K562 (cell line): ENCODE data around the gene EIF3J. TPM values are rescaled to one million over a fixed set of nuclear protein-coding genes. Genes with fewer than 3 reads are reported as not detected.

Experiments used
- ATF7 ChIP-seq: fragments of 450-650 bp; IDR thresholded peaks from 2 replicates; pipeline ENCODE4 v1.7.1; 2014; ENCODE audit warnings: mild to moderate bottlenecking, moderate library complexity
- BRF1 ChIP-seq: IDR thresholded peaks from 3 replicates; pipeline ENCODE4 v1.6.1; 2011; ENCODE audit warnings: borderline replicate concordance, mild to moderate bottlenecking; ENCODE audit not compliant: insufficient read length; ENCODE audit errors: extremely low read depth
- CBFA2T3 ChIP-seq: fragments of 450-650 bp; IDR thresholded peaks from 2 replicates; pipeline ENCODE4 v1.6.1; 2017
- CBX1 ChIP-seq: sonication (generic); IDR thresholded peaks from 2 replicates; pipeline ENCODE4 v1.6.1; 2016; ENCODE audit warnings: antibody characterized with exemption, low read depth, mild to moderate bottlenecking
- CBX5 ChIP-seq: IDR thresholded peaks from 2 replicates; pipeline ENCODE4 v1.6.1; 2014; ENCODE audit warnings: low read depth, borderline replicate concordance
- FOXP1 ChIP-seq: sonication (generic); formaldehyde crosslinking; IDR thresholded peaks from 2 replicates; pipeline ENCODE4 v1.8.0; 2022; ENCODE audit warnings: mild to moderate bottlenecking, missing genetic modification reagents
- HDAC2 ChIP-seq: fragments of 450-650 bp; IDR thresholded peaks from 2 replicates; pipeline ENCODE4 v1.6.1; 2016; ENCODE audit warnings: mild to moderate bottlenecking
- HNRNPLL ChIP-seq: fragments of 200-400 bp; formaldehyde crosslinking; IDR thresholded peaks from 2 replicates; pipeline ENCODE4 v1.6.1; 2017; ENCODE audit warnings: low read length, low read depth, mild to moderate bottlenecking; ENCODE audit not compliant: poor library complexity, severe bottlenecking
- MCM5 ChIP-seq: fragments of 450-650 bp; IDR thresholded peaks from 2 replicates; pipeline ENCODE4 v1.6.1; 2016; ENCODE audit warnings: low read depth
- MEF2D ChIP-seq: conservative IDR thresholded peaks from 2 replicates; pipeline ENCODE4 v1.6.1; 2016; ENCODE audit warnings: low read depth, missing genetic modification characterization, missing compliant biosample characterization
- MLX ChIP-seq, 2 experiments: fragments of 450-650 bp in 1 of 2; sonication (generic) in 1 of 2; formaldehyde crosslinking; conservative IDR thresholded peaks; 2 replicates each; pipeline versions ENCODE4 v1.4.0 to v1.8.1; 2020 to 2022; ENCODE audit warnings: mild to moderate bottlenecking in 1 of 2, missing genetic modification reagents in 1 of 2
- PRPF4 ChIP-seq: fragments of 200-400 bp; formaldehyde crosslinking; IDR thresholded peaks from one replicate; pipeline ENCODE4 v1.6.1; 2017; ENCODE audit warnings: low read length, low read depth, mild to moderate bottlenecking; ENCODE audit not compliant: insufficient read depth, poor library complexity, severe bottlenecking
- RBFOX2 ChIP-seq: fragments of 200-400 bp; formaldehyde crosslinking; IDR thresholded peaks from 2 replicates; pipeline ENCODE4 v1.6.1; 2017; ENCODE audit warnings: low read depth, mild to moderate bottlenecking, low read length, moderate library complexity
- RBM34 ChIP-seq: fragments of 200-400 bp; formaldehyde crosslinking; IDR thresholded peaks from 2 replicates; pipeline ENCODE4 v1.6.1; 2018; ENCODE audit warnings: low read length, borderline replicate concordance; ENCODE audit not compliant: insufficient read depth
- SIN3A ChIP-seq, 2 experiments: fragments of 150-350 bp in 1 of 2; IDR thresholded peaks; 2 replicates each; pipeline ENCODE4 v1.6.1; 2011 to 2016; ENCODE audit warnings: borderline replicate concordance in 2 of 2, low read depth in 2 of 2, low read length in 2 of 2, mild to moderate bottlenecking in 2 of 2, moderate library complexity in 2 of 2; ENCODE audit not compliant: control insufficient read depth in 1 of 2
- SMARCA5 ChIP-seq: fragments of 450-650 bp; IDR thresholded peaks from 2 replicates; pipeline ENCODE4 v1.6.1; 2016
- TGIF2 ChIP-seq: sonication (generic); formaldehyde crosslinking; IDR thresholded peaks from 2 replicates; pipeline ENCODE4 v1.8.1; 2022; ENCODE audit warnings: mild to moderate bottlenecking, missing genetic modification reagents, moderate library complexity
- TRIM28 ChIP-seq: fragments of 450-650 bp; IDR thresholded peaks from 2 replicates; pipeline ENCODE4 v1.6.1; 2017
- ZHX1 ChIP-seq: fragments of 150-350 bp; conservative IDR thresholded peaks from 2 replicates; pipeline ENCODE4 v1.6.1; 2014; ENCODE audit warnings: low read length
- ZNF274 ChIP-seq: IDR thresholded peaks from 2 replicates; pipeline ENCODE4 v1.6.1; 2011; ENCODE audit warnings: low read depth, mild to moderate bottlenecking, low read length, moderate library complexity, borderline replicate concordance
- ZNF431 ChIP-seq: sonication (generic); formaldehyde crosslinking; IDR thresholded peaks from 2 replicates; pipeline ENCODE4 v1.8.0; 2022; ENCODE audit warnings: mild to moderate bottlenecking, missing genetic modification reagents
- ZNF583 ChIP-seq: fragments of 250-450 bp; sonication (Bioruptor Pico); IDR thresholded peaks from 2 replicates; pipeline ENCODE4 v1.4.0; 2020
- ZNF699 ChIP-seq: fragments of 250-450 bp; sonication (Bioruptor Pico); IDR thresholded peaks from 2 replicates; pipeline ENCODE4 v1.8.0; 2021; ENCODE audit warnings: mild to moderate bottlenecking, moderate library complexity; ENCODE audit not compliant: insufficient replicate concordance
- ZNF830 ChIP-seq: fragments of 250-450 bp; sonication (Bioruptor Pico); IDR thresholded peaks from 2 replicates; pipeline ENCODE4 v1.5.0; 2021; ENCODE audit warnings: mild to moderate bottlenecking
- polyA plus RNA-seq, 8 experiments: library from polyadenylated mRNA; depleted of rRNA in 4 of 8; stranded (reverse) in 5 of 8; unstranded in 3 of 8; fragments of >200 nt; fragmentation: Nextera tagmentation in 2 of 8; fragmentation: Illumina TruSeq in 1 of 8; extraction: Ambion mirVana in 2 of 8; extraction: Trizol in 1 of 8; gene quantifications; 2 replicates each; pipeline versions ENCODE4 v1.2.1 to v1.2.3, GENCODE V29; 2011 to 2014; ENCODE audit warnings: inconsistent platforms in 1 of 8, missing spikeins in 1 of 8
- total RNA-seq, 7 experiments: library from RNA; depleted of rRNA in 6 of 7; stranded (reverse); fragments of >200 nt in 6 of 7; fragmentation: Illumina TruSeq in 2 of 7; extraction: Trizol in 2 of 7; gene quantifications; 2 replicates each; pipeline versions ENCODE4 v1.2.1 to v1.2.3, GENCODE V29; 2011 to 2021; ENCODE audit warnings: low replicate concordance in 1 of 7
- TF ChIP-seq, protein P1 (sequence below): fragments of 250-450 bp; sonication (Bioruptor Pico); IDR thresholded peaks from 2 replicates; pipeline ENCODE4 v1.8.0; 2022; ENCODE audit warnings: inconsistent platforms

EIF3J gene
- total and polyA plus RNA-seq, 9 of the 15 experiments (the other 6 are each of a cell fraction or from before 2014, with no cell fraction given): 44.2 to 217 (median 151) TPM

DNA sequence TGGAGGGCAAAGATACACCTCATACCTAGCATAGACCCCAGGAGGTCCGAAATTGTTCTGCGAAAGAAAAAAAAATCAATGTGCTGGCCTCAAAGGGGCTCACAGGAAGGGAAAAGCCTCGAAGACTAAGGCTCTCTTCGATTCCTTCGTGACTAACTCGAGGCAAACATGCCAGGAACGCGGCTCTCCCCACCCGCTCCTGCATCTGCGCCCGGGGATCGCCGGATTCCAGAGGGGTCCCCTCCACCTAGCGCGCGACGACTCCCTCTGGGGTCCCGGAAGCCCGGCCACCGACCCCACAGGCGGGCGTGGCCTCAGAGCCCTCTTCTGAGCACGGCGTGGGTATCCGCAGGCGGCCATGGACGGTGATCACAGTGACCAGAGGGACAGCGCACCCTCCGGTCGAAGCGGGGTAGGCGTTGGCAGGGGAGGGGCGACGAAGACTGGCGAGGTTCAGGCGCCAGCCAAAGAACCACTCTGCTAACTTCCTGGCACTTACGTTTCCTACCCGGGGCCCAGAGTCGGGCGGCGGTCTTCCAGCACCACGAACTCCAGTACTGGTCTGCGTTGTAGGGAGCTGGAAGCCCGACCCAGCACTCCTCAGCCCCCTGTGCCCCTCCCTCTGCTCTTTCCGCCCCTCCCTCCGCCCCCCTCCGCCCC, 515 bp upstream of the EIF3J start (continued):
- no peak for TF ChIP-seq ZNF274
- no peak for TF ChIP-seq FOXP1 (CRISPR knock-in tag)
- no peak for TF ChIP-seq TGIF2
- TF ChIP-seq MCM5: no peak
- TF ChIP-seq CBFA2T3: no peak
- TF ChIP-seq ZNF431: no peak
- TF ChIP-seq, protein P1, sequence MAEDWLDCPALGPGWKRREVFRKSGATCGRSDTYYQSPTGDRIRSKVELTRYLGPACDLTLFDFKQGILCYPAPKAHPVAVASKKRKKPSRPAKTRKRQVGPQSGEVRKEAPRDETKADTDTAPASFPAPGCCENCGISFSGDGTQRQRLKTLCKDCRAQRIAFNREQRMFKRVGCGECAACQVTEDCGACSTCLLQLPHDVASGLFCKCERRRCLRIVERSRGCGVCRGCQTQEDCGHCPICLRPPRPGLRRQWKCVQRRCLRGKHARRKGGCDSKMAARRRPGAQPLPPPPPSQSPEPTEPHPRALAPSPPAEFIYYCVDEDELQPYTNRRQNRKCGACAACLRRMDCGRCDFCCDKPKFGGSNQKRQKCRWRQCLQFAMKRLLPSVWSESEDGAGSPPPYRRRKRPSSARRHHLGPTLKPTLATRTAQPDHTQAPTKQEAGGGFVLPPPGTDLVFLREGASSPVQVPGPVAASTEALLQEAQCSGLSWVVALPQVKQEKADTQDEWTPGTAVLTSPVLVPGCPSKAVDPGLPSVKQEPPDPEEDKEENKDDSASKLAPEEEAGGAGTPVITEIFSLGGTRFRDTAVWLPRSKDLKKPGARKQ (CRISPR knock-in tag): no peak
- no peak for TF ChIP-seq MLX (CRISPR knock-in tag; conservative IDR thresholded peaks at IDR 0.05)
- TF ChIP-seq ATF7: peak; percentile 20; the same call in 1 of the 2 replicates
- TF ChIP-seq RBM34: no peak
- TF ChIP-seq CBX5: no peak
- peak; percentile 49 for TF ChIP-seq CBX1
- TF ChIP-seq SIN3A (IDR thresholded peaks at IDR 0.05; ENCODE audit: borderline replicate concordance in 2 of 2, control insufficient read depth in 1 of 2, low read depth in 2 of 2, low read length in 2 of 2): peak in 1 of 2 experiments; percentile 54; a peak in 2 of 4 replicates
- no peak for TF ChIP-seq ZNF699
- no peak for TF ChIP-seq ZNF830 (CRISPR knock-in tag)
- 0 out of 2 replicates have a peak, but pooled peaks have one; percentile 54 for TF ChIP-seq TRIM28
- peak; percentile 10 for TF ChIP-seq HNRNPLL
- TF ChIP-seq PRPF4: no peak
- no peak for TF ChIP-seq BRF1
- TF ChIP-seq SMARCA5: no peak
- TF ChIP-seq ZNF583 (CRISPR knock-in tag): no peak
- peak; percentile 84 for TF ChIP-seq RBFOX2
- peak; percentile 53; the same call in 1 of the 2 replicates for TF ChIP-seq HDAC2
- TF ChIP-seq ZHX1: 0 out of 2 replicates have a peak, but pooled peaks have one; percentile 27
- no peak for TF ChIP-seq MEF2D (tag)
